Measurements from ENCODE around the gene MAP3K20. TPM values are rescaled to one million over a fixed set of nuclear protein-coding genes. Genes with fewer than 3 reads are reported as not detected.

MAP3K20 gene
- total RNA-seq, 1 donor from 2014 or later, result 23.5 TPM

GRCh38 chr2:173238831-173239230 lies 163.2 kb downstream of the MAP3K20 start:
- no peak for TF ChIP-seq CTCF (conservative IDR thresholded peaks at IDR 0.05)
- no peak for DNase-seq (ENCODE audit: extremely low spot score, unreplicated experiment)
- no peaks in the 10 kb centered on the region for H3K27me3 Mint-ChIP-seq
- no peaks in the 10 kb centered on the region for H3K9me3 Mint-ChIP-seq
- no peak overlapping the region for H3K27ac Mint-ChIP-seq
- H3K36me3 Mint-ChIP-seq, result peaks cover 20% of the 10 kb centered on the region
- no peaks in the 10 kb centered on the region for H3K4me1 Mint-ChIP-seq (ENCODE audit: unreplicated experiment)
- H3K4me3 Mint-ChIP-seq, result no peak overlapping the region

- no peaks in the 10 kb centered on the region for H3K27me3 Mint-ChIP-seq
- no peak overlapping the region for H3K4me3 Mint-ChIP-seq
- H3K27ac Mint-ChIP-seq, result no peak overlapping the region
- H3K9me3 Mint-ChIP-seq, result no peaks in the 10 kb centered on the region
- TF ChIP-seq CTCF (conservative IDR thresholded peaks at IDR 0.05), result no peak
- no peaks in the 10 kb centered on the region for H3K4me1 Mint-ChIP-seq (ENCODE audit: unreplicated experiment)
- DNase-seq (ENCODE audit: extremely low spot score, unreplicated experiment), result no peak
- H3K36me3 Mint-ChIP-seq, result peaks cover 22% of the 10 kb centered on the region
These were observed 164.0 kb downstream of the MAP3K20 start for GRCh38 chr2:173239644-173240043.

- no peaks in the 10 kb centered on the region for H3K4me1 Mint-ChIP-seq (ENCODE audit: unreplicated experiment)
- no peak overlapping the region for H3K27ac Mint-ChIP-seq
- DNase-seq (ENCODE audit: extremely low spot score, unreplicated experiment), result no peak
- no peak for TF ChIP-seq CTCF (conservative IDR thresholded peaks at IDR 0.05)
- H3K27me3 Mint-ChIP-seq, result no peaks in the 10 kb centered on the region
- H3K36me3 Mint-ChIP-seq, result peaks cover 21% of the 10 kb centered on the region
- no peak overlapping the region for H3K4me3 Mint-ChIP-seq
- no peaks in the 10 kb centered on the region for H3K9me3 Mint-ChIP-seq
These were observed 164.4 kb downstream of the MAP3K20 start for GRCh38 chr2:173240083-173240482.

- DNase-seq (ENCODE audit: extremely low spot score, unreplicated experiment), result no peak
- no peak for TF ChIP-seq CTCF (conservative IDR thresholded peaks at IDR 0.05)
- H3K27me3 Mint-ChIP-seq, result no peaks in the 10 kb centered on the region
- no peak overlapping the region for H3K27ac Mint-ChIP-seq
- no peaks in the 10 kb centered on the region for H3K4me1 Mint-ChIP-seq (ENCODE audit: unreplicated experiment)
- no peaks in the 10 kb centered on the region for H3K9me3 Mint-ChIP-seq
- H3K4me3 Mint-ChIP-seq, result no peak overlapping the region
- H3K36me3 Mint-ChIP-seq, result peaks cover 21% of the 10 kb centered on the region
These were observed 166.0 kb downstream of the MAP3K20 start for GRCh38 chr2:173241643-173242042.

- Mint-ChIP-seq H3K4me3 (no peak overlapping the region), H3K27ac (no peak overlapping the region), H3K36me3 (peaks cover 12% of the 10 kb centered on the region), H3K27me3 (no peaks in the 10 kb centered on the region), H3K9me3 (no peaks in the 10 kb centered on the region), H3K4me1 (ENCODE audit: unreplicated experiment) (peaks cover 10% of the 10 kb centered on the region)
- no peak for DNase-seq (ENCODE audit: extremely low spot score, unreplicated experiment)
- TF ChIP-seq CTCF (conservative IDR thresholded peaks at IDR 0.05), result no peak
These were observed 171.5 kb downstream of the MAP3K20 start for GRCh38 chr2:173247156-173247555.

GRCh38 chr2:173248381-173248780 lies 172.7 kb downstream of the MAP3K20 start:
- no peak for TF ChIP-seq CTCF (conservative IDR thresholded peaks at IDR 0.05)
- H3K4me3 Mint-ChIP-seq, result no peak overlapping the region
- no peaks in the 10 kb centered on the region for H3K9me3 Mint-ChIP-seq
- no peaks in the 10 kb centered on the region for H3K27me3 Mint-ChIP-seq
- peaks cover 7% of the 10 kb centered on the region for H3K36me3 Mint-ChIP-seq
- H3K27ac Mint-ChIP-seq, result no peak overlapping the region
- no peak for DNase-seq (ENCODE audit: extremely low spot score, unreplicated experiment)
- peaks cover 20% of the 10 kb centered on the region for H3K4me1 Mint-ChIP-seq (ENCODE audit: unreplicated experiment)

Measured in type B pancreatic cell (in vitro differentiated cells).